Measurements from ENCODE around the gene MAP1A.

The MAP1A gene

GRCh38 chr15:43517354-43518196 is at the start of gene MAP1A:
MAP1A (plus strand) TSS chr15:43517608; CDS start chr15:43521474, 3,866 bp downstream.
- DNase-seq = no peak

DNA sequence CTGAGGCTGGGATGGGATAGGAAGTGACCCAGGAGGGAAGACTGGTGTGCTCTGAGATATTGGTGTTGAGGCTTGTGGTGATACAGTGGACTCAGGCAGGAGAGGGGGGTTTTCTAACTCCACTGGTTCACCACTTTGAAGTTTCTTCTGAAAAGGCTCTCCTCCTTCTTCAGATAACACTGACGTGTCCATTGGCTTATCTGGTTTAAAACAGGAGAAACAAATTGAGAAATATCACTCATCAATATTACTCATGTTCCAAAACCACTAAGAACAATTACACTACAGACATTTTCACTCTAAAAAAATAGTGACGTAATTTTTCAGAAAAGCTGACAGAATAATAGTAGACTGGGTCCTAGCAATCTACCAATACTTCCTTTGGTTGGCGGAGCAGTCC is 47.5 kb upstream of the MAP1A start:
- no peak for DNase-seq

- DNase-seq = no peak
Observed at GRCh38 chr15:43471975-43472374, 45.4 kb upstream of the MAP1A start.

GRCh38 chr15:43473885-43474284 is 43.5 kb upstream of the MAP1A start:
- DNase-seq = no peak

DNA sequence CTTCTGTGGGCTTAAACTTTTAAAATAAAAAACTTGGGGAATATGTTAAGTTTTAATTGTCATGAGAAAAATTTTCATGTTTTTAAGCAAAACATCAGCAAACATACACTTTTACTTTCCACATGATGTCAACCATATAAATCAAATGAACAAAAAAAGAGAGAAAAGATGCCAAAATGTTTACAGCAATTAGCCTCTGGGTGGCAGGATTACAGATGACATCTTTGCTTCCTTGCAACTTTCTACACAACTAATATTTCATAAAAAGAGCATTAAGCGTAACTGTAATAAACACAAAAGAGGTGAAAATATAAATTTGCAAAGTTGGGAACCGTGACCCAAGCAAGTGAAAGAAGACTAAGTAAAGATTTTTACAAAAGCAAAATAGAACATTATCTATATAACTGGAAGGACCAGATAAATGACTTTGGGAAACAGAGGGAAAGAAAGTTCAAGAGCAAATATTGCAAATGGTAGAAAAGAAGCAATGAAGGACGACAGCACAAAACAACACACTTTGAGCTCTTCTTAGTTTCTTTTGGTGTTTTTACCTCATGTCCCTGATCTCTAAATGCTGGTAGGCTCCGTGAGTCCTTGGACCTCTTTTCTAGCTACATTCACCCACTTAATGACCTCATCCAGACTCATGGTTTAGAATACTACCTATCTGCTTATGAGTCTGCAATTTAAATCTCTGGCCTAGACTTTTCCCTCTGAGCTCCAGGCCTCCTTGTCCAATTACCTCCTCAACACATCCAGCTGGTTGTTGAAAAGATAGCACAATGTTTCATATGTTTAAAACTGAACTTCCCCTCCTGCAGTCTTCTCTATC is 33.9 kb upstream of the MAP1A start:
- no peak for DNase-seq

DNA sequence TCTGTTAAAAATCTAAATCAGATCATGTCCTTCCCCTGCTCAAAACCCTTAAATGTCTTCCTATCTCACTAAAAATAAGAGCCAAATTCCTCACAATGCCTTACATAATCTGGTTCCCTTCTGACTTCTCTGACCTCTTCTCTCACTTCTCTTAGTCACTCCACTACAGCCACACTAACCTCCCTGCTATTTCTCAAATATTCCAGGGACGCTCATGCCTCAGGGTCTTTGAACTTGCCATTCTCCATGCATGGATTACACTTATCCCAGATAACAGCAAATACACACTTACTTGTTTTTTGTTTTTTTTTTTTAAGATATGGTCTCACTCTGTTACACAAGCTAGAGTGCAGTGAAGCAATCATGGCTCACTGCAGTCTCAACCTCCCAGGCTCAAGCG is 33.0 kb upstream of the MAP1A start:
- no peak for DNase-seq

DNA sequence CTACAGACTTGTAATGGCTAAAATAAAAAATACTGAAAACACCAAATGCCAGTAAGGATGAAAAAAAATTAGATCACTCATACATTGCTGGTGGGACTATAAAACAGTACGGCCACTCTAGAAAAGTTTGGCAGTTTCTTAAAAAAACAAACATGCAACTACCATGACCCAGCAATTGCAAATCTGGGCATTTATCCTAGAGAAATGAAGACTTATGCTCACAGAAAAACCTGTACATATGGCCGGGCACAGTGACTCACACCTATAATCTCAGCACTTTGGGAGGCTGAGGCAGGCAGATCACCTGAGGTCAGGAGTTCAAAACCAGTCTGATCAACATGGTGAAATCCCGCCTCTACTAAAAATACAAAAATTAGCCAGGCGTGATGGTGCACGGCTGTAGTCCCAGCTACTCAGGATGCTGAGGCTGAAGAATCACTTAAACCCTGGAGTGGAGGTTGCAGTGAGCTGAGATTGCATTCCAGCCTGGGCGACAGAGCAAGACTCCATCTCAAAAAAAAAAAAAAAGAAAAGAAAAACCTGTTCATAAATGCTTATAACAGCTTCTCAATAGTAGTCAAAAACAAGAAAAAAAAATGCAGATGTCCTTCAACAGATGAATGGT is 30.0 kb upstream of the MAP1A start:
- no peak for DNase-seq

GRCh38 chr15:43488790-43489189 is 28.6 kb upstream of the MAP1A start:
- no peak for DNase-seq

DNA sequence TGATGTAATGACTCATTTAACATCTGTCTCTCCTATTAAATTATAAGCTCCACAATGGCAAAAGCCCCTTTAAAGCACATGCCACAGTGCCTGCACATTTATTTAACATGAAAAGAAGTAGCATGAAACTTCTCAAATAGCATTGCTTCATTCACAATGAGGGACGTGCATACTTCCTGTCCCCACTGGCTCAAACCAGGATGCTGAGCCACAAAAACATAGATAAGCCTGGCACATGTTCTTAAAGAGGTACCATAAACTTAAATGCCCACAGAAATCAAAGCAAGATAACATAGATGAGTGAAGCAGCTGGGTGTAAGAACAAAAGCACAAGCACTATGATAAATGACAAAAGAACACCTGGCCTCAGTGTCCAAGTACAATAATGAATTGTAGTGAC is 28.2 kb upstream of the MAP1A start:
- DNase-seq = no peak

DNA sequence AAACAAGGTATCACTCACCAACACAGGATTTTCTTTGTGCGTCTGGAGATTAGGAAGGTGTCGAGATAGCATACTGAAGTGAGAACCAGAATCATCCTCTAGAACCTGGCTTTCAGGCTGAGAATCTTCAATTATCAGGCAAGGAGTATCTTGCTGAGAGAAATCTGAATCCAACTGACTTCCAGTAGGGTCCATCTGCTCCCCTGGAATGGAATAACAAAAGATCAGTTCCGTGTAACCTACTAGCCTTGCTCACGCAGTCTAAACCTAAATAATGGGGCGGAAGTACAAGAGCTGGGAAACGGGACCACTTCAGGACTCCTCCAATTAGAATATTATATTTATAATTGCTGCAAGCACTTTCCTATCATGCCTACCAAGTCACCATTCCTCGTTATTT is 25.1 kb upstream of the MAP1A start:
- no peak for DNase-seq

DNA sequence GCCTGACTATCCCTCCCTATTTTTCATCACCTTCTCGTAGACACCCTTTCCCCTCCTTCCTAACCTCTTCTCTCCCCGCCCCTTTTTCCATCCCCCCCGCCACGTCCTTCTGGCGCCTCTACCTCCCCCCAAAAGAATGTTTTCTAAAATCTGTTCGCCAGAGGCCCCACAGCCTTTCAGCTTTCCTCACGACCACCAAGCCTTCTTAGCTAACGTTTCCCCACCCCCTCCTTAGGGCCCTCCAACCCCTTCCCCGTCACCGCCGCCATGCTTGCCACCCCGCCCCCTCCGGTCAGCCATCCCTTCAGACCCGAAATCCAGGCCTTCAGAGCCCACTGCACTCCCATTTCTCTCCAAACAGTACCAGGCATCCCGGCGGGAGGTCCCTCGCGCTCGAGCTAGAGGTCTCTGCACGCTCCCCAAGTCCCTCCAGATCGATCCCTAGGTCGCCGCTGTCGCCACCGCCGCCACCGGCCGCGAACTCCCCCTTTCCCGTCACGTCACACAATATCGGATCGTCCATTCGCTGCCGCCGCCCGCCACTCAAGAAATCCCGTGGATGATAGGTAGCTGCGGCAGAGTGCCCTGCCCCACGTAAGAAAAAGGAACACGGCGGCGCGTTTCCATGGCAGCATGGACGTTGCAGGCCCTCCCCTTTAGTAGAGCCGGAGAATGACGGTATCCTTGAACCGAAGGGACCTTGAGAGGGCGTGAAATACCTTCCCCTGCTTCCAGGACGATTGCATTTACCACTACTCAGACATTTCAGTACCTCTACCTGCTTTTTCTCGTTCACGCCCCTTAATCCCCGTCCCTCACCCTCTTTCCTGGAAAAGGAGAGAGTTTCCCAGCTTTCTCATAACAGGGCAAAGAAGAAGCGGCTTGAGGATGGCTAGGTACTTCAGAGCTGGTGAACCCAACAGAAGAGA is 24.5 kb upstream of the MAP1A start, which contains the start of gene TP53BP1:
Gene TP53BP1, minus strand, starts transcription at position 484 of the 929 bp plus-strand sequence. Its CDS starts 113 bp downstream, at position 371.
- peak; percentile 95 for DNase-seq

GRCh38 chr15:43493703-43494472 is 23.5 kb upstream of the MAP1A start:
- DNase-seq = no peak

DNA sequence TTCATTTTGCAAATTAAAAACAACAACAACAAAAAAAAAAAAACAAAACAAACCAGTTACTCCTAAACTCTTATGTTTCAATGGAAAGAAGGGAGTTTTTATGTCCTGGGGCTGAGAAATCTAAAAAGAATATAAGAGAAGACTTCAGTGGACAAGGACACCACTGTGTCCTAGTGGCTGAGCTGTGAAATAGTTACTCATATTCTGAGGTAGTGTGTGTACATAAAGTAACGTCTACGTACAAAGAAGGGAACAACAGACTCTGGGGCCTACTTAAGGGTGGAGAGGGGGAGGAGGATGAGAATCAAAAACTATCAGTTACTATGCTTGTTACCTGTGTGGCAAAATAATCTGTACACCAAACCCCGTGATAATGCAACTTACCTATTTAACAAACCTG is 18.4 kb upstream of the MAP1A start:
- no peak for DNase-seq

GRCh38 chr15:43499635-43500034 is 17.8 kb upstream of the MAP1A start:
- DNase-seq = no peak

DNA sequence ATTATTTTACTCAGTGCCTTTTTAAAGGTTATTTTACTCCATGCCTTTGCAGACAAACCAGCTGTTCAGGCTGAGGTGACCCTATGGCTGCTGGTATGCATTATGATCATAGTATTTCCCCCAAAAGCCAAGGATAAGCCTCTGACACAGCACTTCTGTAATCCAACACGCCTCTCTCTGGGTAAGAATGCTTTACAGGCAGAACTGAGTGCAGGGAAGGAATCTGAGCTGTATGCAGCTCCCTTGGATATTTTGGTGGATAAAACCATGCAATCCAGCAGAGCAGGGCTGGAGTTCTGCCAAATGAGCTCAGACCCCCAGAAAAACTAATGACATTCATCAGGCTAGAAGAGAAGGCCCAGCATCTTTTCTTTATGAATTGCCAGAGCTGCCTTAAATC is 11.7 kb upstream of the MAP1A start:
- no peak for DNase-seq

DNA sequence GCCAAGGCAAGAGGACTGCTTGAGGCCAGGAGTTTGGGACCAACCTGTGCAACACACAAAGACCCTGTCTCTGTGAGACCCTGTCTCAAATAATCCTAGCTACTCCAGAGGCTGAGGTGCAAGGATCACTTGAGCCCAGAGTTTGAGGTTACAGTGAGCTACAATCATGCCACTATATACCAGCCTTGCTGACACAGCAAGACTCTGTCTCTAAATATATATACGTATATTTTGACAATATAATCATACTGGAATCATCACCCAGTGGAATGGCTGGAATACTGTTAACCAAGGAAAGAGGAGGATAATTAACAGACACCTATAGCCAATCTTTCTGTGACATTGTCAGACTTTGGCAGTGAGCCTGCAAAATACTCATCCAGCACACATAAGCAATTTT is 9.0 kb upstream of the MAP1A start:
- DNase-seq = no peak

GRCh38 chr15:43508991-43509659 is 8.3 kb upstream of the MAP1A start:
- no peak for DNase-seq

- no peak for DNase-seq
Observed at GRCh38 chr15:43509660-43510199, 7.7 kb upstream of the MAP1A start.

DNA sequence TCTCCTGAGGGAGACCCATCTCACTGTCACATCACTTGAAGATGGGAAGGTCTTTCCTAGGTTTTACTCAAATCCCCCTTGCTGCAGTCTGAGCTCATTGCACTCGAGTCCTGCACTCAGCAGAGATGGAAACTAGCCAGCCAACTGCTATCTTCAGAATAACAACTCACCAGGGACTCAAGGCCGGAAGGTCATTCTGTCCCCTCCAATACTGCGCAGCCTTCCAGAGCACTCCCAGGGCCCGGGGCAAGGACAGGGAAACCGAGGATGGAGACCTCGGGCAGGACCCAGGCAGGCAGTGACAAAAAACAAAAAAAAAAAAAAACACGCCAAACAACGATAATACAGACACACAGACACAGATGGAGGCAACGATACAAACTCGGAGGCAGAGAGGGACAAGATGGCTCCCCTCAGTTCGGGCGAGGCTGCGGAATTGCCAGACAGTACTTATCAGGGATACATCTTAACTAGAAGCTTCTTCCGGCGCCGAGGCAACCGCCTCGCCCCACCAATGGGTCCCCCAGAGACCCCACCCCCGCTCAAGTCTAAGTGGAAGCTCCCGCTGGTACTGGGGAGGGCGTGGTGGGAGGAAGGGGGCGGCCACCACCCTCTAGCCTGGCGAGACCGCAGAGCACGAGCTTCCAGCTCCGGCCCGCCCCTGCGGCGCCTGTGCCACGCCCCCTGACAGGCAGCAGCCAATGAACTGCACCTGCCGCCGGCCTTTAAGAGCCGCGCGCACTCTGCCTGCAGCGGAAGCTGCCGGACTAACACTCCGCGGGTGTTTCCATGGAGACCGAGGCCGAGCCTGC is 7.0 kb upstream of the MAP1A start:
- DNase-seq = peak; percentile 97
